ENCODE measurements around the gene AKAP13.

The AKAP13 gene

DNA sequence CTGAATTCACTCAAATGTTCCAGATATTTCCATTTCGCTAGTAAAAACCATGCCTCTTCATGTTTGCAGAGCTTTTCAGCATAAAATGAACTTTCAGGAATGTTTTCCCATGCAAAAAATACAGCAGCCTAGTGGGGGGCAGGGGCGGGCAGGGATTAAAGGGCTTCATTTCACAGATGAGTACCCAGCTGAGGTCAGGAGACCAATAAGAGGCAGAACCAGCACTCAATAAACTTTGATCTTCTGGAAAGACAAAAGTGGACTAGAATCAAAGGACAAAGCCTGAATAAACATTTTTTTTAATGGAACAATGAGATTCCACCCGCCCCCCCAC, 406.3 kb downstream of the AKAP13 start:
- Histone ChIP-seq H3K23ac (ENCODE audit: low read depth, low read length, poor library complexity) (no peak overlapping the region), H3K18ac (ENCODE audit: low read length) (no peak overlapping the region), H2AK5ac (ENCODE audit: low read depth, low read length) (no peak overlapping the region), H2BK12ac (ENCODE audit: low read length) (no peak overlapping the region), H2AFZ (ENCODE audit: low read length) (no peak overlapping the region), H3K27ac (replicated peaks; ENCODE audit: low read length) (no peak overlapping the region), H3K27me3 (ENCODE audit: control insufficient read depth in 3 of 3, insufficient read depth in 3 of 3, low read depth in 1 of 3, low read length in 3 of 3) (no peaks in the 10 kb centered on the region), H3K9ac (ENCODE audit: low read depth, low read length, poor library complexity) (no peak overlapping the region), H3K36me3 (replicated peaks in 1 of 2; ENCODE audit: control insufficient read depth in 2 of 2, insufficient read depth in 2 of 2, low read length in 2 of 2) (peaks cover 0 to 43% of the 10 kb centered on the region in 2 donors), H2BK15ac (ENCODE audit: low read length) (no peak overlapping the region), H3K9me3 (replicated peaks in 1 of 2; ENCODE audit: control insufficient read depth in 2 of 2, insufficient read depth in 1 of 2, low read depth in 1 of 2, low read length in 2 of 2) (peaks cover 0 to 8% of the 10 kb centered on the region in 2 donors), H4K8ac (ENCODE audit: low read depth, low read length) (no peak overlapping the region), H3K4ac (ENCODE audit: low read length) (no peak overlapping the region), H3K4me2 (ENCODE audit: insufficient read depth, low read length, poor library complexity, severe bottlenecking) (no peak overlapping the region), H2BK120ac (ENCODE audit: low read depth, low read length) (no peak overlapping the region), H4K91ac (ENCODE audit: low read depth, low read length, poor library complexity) (no peak overlapping the region), H3K79me1 (ENCODE audit: low read depth, low read length) (peaks cover 12% of the 10 kb centered on the region), H2BK5ac (ENCODE audit: low read length) (no peak overlapping the region), H3K4me1 (ENCODE audit: control insufficient read depth in 2 of 2, insufficient read depth in 1 of 2, low read depth in 1 of 2, low read length in 2 of 2) (peaks cover 20 to 21% of the 10 kb centered on the region in 2 donors), H3K14ac (ENCODE audit: low read length) (no peak overlapping the region), H3K4me3 (ENCODE audit: low read length in 2 of 2) (no peak overlapping the region)
- WGBS, 2 donors (ENCODE audit: extremely low coverage in 2 of 2, insufficient read length in 2 of 2, insufficient replicate concordance in 1 of 2) = no CpG with 5 or more reads among the region's 3 CpGs
- no peak for DNase-seq (ENCODE audit: low spot score)

DNA sequence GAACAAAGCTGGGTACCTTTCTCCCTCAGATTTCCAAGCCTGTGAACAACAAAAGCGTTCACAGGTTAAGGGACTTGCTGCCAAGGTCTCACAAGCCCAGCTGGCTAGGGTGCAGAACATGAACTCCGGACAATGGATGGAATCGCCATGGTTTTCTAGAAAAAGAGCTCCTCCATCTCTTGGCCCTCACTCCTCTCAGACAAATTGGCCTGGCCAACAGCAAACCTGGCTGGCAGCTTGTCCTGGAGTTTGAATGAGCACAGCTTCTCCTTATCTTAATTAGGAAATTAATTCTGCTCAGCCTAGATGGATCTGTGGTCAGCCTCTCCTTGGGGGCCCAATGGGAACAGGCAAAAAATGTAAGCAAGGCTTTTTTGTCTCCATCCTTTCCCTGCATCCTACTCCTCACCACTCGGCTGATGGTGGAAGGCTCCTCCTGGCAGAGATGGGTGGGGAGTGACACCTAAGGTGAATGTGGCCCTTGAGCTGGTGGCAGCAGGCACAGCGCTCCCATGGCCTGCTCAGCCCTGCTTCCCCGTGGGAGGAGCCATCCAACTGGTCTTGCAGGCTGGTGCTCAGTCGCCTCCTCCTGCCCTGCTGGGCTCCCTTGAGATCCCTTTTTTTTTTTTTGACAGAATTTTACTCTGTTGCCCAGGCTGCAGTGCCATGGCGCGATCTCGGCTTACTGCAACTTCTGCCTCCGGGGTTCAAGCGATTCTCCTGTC, 408.5 kb downstream of the AKAP13 start:
- H2AFZ ChIP-seq (ENCODE audit: low read length) = no peak overlapping the region
- DNase-seq (ENCODE audit: low spot score) = no peak
- H2AK5ac ChIP-seq (ENCODE audit: low read depth, low read length) = no peak overlapping the region
- H2BK5ac ChIP-seq (ENCODE audit: low read length) = no peak overlapping the region
- H2BK12ac ChIP-seq (ENCODE audit: low read length) = no peak overlapping the region
- no peak overlapping the region for H2BK120ac ChIP-seq (ENCODE audit: low read depth, low read length)
- no peak overlapping the region for H3K4me2 ChIP-seq (ENCODE audit: insufficient read depth, low read length, poor library complexity, severe bottlenecking)
- H3K79me1 ChIP-seq (ENCODE audit: low read depth, low read length) = peaks cover 17% of the 10 kb centered on the region
- no peak overlapping the region for H3K14ac ChIP-seq (ENCODE audit: low read length)
- no peaks in the 10 kb centered on the region for H3K27me3 ChIP-seq (ENCODE audit: control insufficient read depth in 3 of 3, insufficient read depth in 3 of 3, low read depth in 1 of 3, low read length in 3 of 3)
- H3K4me3 ChIP-seq (ENCODE audit: low read length in 2 of 2) = no peak overlapping the region
- H3K9ac ChIP-seq (ENCODE audit: low read depth, low read length, poor library complexity) = no peak overlapping the region
- H3K23ac ChIP-seq (ENCODE audit: low read depth, low read length, poor library complexity) = no peak overlapping the region
- no CpG with 5 or more reads among the region's 12 CpGs for WGBS, 2 donors (ENCODE audit: extremely low coverage in 2 of 2, insufficient read length in 2 of 2, insufficient replicate concordance in 1 of 2)
- peaks cover 24 to 33% of the 10 kb centered on the region in 2 donors for H3K4me1 ChIP-seq (ENCODE audit: control insufficient read depth in 2 of 2, insufficient read depth in 1 of 2, low read depth in 1 of 2, low read length in 2 of 2)
- H2BK15ac ChIP-seq (ENCODE audit: low read length) = no peak overlapping the region
- H3K18ac ChIP-seq (ENCODE audit: low read length) = no peak overlapping the region
- no peak overlapping the region for H4K91ac ChIP-seq (ENCODE audit: low read depth, low read length, poor library complexity)
- H3K9me3 ChIP-seq (replicated peaks in 1 of 2; ENCODE audit: control insufficient read depth in 2 of 2, insufficient read depth in 1 of 2, low read depth in 1 of 2, low read length in 2 of 2) = peaks cover 0 to 8% of the 10 kb centered on the region in 2 donors
- no peak overlapping the region for H4K8ac ChIP-seq (ENCODE audit: low read depth, low read length)
- H3K4ac ChIP-seq (ENCODE audit: low read length) = no peak overlapping the region
- no peak overlapping the region for H3K27ac ChIP-seq (replicated peaks; ENCODE audit: low read length)
- H3K36me3 ChIP-seq (replicated peaks in 1 of 2; ENCODE audit: control insufficient read depth in 2 of 2, insufficient read depth in 2 of 2, low read length in 2 of 2) = peaks cover 0 to 41% of the 10 kb centered on the region in 2 donors

DNA sequence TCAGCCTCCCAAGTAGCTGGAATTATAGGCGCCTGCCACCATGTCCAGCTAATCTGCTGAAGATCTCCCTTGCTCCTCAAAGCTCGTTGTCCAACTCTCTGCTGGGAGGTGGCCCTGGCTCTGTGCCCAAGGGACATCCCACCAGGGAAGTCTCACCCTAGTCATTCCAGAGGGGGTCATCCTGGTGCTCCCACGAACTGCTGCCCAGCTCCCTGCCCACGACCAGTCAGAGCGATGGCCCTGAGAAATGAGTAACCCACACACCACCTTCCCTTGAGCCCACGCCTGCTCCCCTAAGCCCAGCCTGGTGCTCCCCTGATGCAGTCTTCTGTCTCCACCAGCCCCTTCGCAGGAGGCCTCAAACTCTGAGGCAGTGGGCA, 409.1 kb downstream of the AKAP13 start:
- no peak overlapping the region for H4K91ac ChIP-seq (ENCODE audit: low read depth, low read length, poor library complexity)
- H2BK120ac ChIP-seq (ENCODE audit: low read depth, low read length) = peak overlapping the region; percentile 19
- no peak overlapping the region for H2BK5ac ChIP-seq (ENCODE audit: low read length)
- H3K14ac ChIP-seq (ENCODE audit: low read length) = no peak overlapping the region
- peaks cover 0 to 40% of the 10 kb centered on the region in 2 donors for H3K36me3 ChIP-seq (replicated peaks in 1 of 2; ENCODE audit: control insufficient read depth in 2 of 2, insufficient read depth in 2 of 2, low read length in 2 of 2)
- H3K27ac ChIP-seq (replicated peaks; ENCODE audit: low read length) = no peak overlapping the region
- H3K4me3 ChIP-seq (ENCODE audit: low read length in 2 of 2) = no peak overlapping the region
- peaks cover 24 to 33% of the 10 kb centered on the region in 2 donors for H3K4me1 ChIP-seq (ENCODE audit: control insufficient read depth in 2 of 2, insufficient read depth in 1 of 2, low read depth in 1 of 2, low read length in 2 of 2)
- peak overlapping the region; percentile 64 for H2BK12ac ChIP-seq (ENCODE audit: low read length)
- peak overlapping the region; percentile 53 for H3K18ac ChIP-seq (ENCODE audit: low read length)
- H3K4ac ChIP-seq (ENCODE audit: low read length) = no peak overlapping the region
- H3K9ac ChIP-seq (ENCODE audit: low read depth, low read length, poor library complexity) = no peak overlapping the region
- no peak overlapping the region for H3K4me2 ChIP-seq (ENCODE audit: insufficient read depth, low read length, poor library complexity, severe bottlenecking)
- no peaks in the 10 kb centered on the region for H3K27me3 ChIP-seq (ENCODE audit: control insufficient read depth in 3 of 3, insufficient read depth in 3 of 3, low read depth in 1 of 3, low read length in 3 of 3)
- H3K9me3 ChIP-seq (replicated peaks in 1 of 2; ENCODE audit: control insufficient read depth in 2 of 2, insufficient read depth in 1 of 2, low read depth in 1 of 2, low read length in 2 of 2) = peaks cover 0 to 7% of the 10 kb centered on the region in 2 donors
- H2AK5ac ChIP-seq (ENCODE audit: low read depth, low read length) = peak overlapping the region; percentile 23
- no peak overlapping the region for H4K8ac ChIP-seq (ENCODE audit: low read depth, low read length)
- H2BK15ac ChIP-seq (ENCODE audit: low read length) = no peak overlapping the region
- no peak for DNase-seq (ENCODE audit: low spot score)
- H3K23ac ChIP-seq (ENCODE audit: low read depth, low read length, poor library complexity) = no peak overlapping the region
- H2AFZ ChIP-seq (ENCODE audit: low read length) = no peak overlapping the region
- WGBS, 2 donors (ENCODE audit: extremely low coverage in 2 of 2, insufficient read length in 2 of 2, insufficient replicate concordance in 1 of 2) = no CpG with 5 or more reads among the region's 7 CpGs
- H3K79me1 ChIP-seq (ENCODE audit: low read depth, low read length) = peaks cover 17% of the 10 kb centered on the region

DNA sequence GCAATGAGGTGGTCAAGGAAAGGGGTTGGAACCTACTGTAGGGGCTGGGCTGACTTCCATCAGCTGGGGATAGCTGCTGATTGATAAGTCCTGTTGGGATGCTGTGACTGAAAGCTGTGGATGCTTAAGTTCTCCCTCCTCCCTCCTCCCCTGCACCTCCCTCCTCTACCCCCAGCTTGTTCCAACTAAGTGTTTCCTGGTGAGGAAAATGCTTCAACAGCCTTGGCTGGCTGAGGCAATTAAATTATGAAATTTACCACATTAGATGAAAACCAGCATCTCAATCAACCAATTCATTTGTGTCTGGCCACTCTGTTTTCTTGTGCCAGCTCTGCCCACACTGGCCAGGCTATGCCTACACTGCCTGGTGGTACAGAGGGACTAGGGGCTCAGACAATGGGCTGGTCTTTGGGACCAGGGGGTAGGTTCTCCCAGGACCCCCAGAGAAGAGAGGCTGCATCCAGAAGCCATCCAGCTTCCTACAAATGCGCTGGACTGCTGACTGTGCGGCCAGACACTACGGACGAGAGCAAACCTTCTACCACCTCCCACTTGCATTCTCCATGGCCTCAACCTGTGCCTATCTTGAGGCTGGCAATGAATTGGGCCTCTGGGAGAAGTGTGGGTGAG, 411.8 kb downstream of the AKAP13 start:
- Histone ChIP-seq H3K4me2 (ENCODE audit: insufficient read depth, low read length, poor library complexity, severe bottlenecking) (no peak overlapping the region), H2BK12ac (ENCODE audit: low read length) (no peak overlapping the region), H3K4ac (ENCODE audit: low read length) (no peak overlapping the region), H3K27me3 (ENCODE audit: control insufficient read depth in 3 of 3, insufficient read depth in 3 of 3, low read depth in 1 of 3, low read length in 3 of 3) (no peaks in the 10 kb centered on the region), H3K14ac (ENCODE audit: low read length) (no peak overlapping the region), H4K91ac (ENCODE audit: low read depth, low read length, poor library complexity) (no peak overlapping the region), H3K27ac (replicated peaks; ENCODE audit: low read length) (no peak overlapping the region), H2AFZ (ENCODE audit: low read length) (no peak overlapping the region), H3K36me3 (replicated peaks in 1 of 2; ENCODE audit: control insufficient read depth in 2 of 2, insufficient read depth in 2 of 2, low read length in 2 of 2) (peaks cover 0 to 30% of the 10 kb centered on the region in 2 donors), H2BK5ac (ENCODE audit: low read length) (no peak overlapping the region), H3K18ac (ENCODE audit: low read length) (no peak overlapping the region), H2BK120ac (ENCODE audit: low read depth, low read length) (no peak overlapping the region), H4K8ac (ENCODE audit: low read depth, low read length) (no peak overlapping the region), H3K9me3 (replicated peaks in 1 of 2; ENCODE audit: control insufficient read depth in 2 of 2, insufficient read depth in 1 of 2, low read depth in 1 of 2, low read length in 2 of 2) (peaks cover 0 to 9% of the 10 kb centered on the region in 2 donors), H3K4me1 (ENCODE audit: control insufficient read depth in 2 of 2, insufficient read depth in 1 of 2, low read depth in 1 of 2, low read length in 2 of 2) (peaks cover 15 to 25% of the 10 kb centered on the region in 2 donors), H2AK5ac (ENCODE audit: low read depth, low read length) (no peak overlapping the region), H3K79me1 (ENCODE audit: low read depth, low read length) (peaks cover 11% of the 10 kb centered on the region), H3K4me3 (ENCODE audit: low read length in 2 of 2) (peak overlapping the region in 1 of 2 donors; percentile 99), H2BK15ac (ENCODE audit: low read length) (no peak overlapping the region), H3K23ac (ENCODE audit: low read depth, low read length, poor library complexity) (no peak overlapping the region), H3K9ac (ENCODE audit: low read depth, low read length, poor library complexity) (peak overlapping the region; percentile 17)
- no CpG with 5 or more reads among the region's 4 CpGs for WGBS, 2 donors (ENCODE audit: extremely low coverage in 2 of 2, insufficient read length in 2 of 2, insufficient replicate concordance in 1 of 2)
- no peak for DNase-seq (ENCODE audit: low spot score)

Measured in neuronal stem cell (in vitro differentiated cells).